Transverse colon (tissue), 4 donors: ENCODE measurements around the gene AHSA1.

ENCODE experiments used
- EP300 ChIP-seq: sonication (generic); formaldehyde crosslinking; IDR thresholded peaks from one replicate; pipeline ENCODE4 v1.6.1; 2017; ENCODE audit warnings: antibody characterized with exemption, low read depth
- POLR2A ChIP-seq: fragments of 450-650 bp; IDR thresholded peaks from one replicate; pipeline ENCODE4 v1.6.1; 2016; ENCODE audit warnings: antibody characterized with exemption, mild to moderate bottlenecking, moderate library complexity
- POLR2AphosphoS5 ChIP-seq, 3 donors: sonication (generic); formaldehyde crosslinking; IDR thresholded peaks; one replicate each; pipeline ENCODE4 v1.6.1; 2016; ENCODE audit warnings: antibody characterized with exemption in 3 of 3
- TF ChIP-seq, protein P1 (sequence below), 5 experiments: fragments of 200-600 bp in 3 of 5; fragments of 450-650 bp in 2 of 5; sonication (generic) in 3 of 5; IDR thresholded peaks; 1 replicate in 2 of 5; 2 replicates in 3 of 5; pipeline ENCODE4 v1.5.1; 2016 to 2017; ENCODE audit warnings: antibody characterized with exemption in 5 of 5, inconsistent platforms in 3 of 5, mild to moderate bottlenecking in 2 of 5, moderate library complexity in 1 of 5

DNA sequence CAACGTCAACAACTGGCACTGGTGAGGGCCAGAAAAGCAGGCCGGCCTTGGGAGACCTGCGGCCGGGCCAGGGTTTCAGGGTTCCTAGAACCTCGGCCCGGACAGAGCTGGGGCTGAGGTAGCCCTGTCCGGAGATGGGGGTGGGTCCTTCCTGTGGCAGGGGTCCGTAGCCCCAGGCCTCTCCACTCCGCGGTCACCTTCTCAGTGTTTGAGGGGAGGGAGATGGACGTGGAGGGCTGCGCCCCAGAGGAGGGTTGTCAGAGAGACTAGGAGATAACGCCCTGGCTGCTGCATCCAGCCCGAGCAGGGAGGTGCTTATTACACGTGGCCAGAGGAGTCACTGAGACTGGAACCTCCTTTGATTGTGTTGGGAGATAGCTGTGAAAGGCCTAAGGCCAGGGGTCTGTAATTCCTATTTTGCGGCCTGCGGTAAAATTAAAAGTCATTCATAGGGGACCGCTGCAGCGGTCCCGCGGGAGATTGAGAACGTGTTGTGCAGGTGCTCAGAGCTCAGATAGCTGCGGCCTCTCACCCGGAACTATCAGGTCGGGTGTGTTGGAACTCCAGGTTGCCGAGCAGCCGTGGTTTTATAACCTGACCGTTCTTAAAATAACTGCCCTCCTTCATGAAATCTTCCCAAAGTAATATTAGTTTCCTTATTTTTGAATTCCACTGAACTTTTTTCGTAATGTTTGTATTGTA is 507 bp downstream of the AHSA1 start:
- TF ChIP-seq, protein P1, sequence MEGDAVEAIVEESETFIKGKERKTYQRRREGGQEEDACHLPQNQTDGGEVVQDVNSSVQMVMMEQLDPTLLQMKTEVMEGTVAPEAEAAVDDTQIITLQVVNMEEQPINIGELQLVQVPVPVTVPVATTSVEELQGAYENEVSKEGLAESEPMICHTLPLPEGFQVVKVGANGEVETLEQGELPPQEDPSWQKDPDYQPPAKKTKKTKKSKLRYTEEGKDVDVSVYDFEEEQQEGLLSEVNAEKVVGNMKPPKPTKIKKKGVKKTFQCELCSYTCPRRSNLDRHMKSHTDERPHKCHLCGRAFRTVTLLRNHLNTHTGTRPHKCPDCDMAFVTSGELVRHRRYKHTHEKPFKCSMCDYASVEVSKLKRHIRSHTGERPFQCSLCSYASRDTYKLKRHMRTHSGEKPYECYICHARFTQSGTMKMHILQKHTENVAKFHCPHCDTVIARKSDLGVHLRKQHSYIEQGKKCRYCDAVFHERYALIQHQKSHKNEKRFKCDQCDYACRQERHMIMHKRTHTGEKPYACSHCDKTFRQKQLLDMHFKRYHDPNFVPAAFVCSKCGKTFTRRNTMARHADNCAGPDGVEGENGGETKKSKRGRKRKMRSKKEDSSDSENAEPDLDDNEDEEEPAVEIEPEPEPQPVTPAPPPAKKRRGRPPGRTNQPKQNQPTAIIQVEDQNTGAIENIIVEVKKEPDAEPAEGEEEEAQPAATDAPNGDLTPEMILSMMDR (IDR thresholded peaks at IDR 0.05), result no peak
- TF ChIP-seq POLR2A (no peak), EP300 (no peak), POLR2AphosphoS5 (IDR thresholded peaks at IDR 0.05) (no peak)
